Kidney (tissue), 2 donors: ENCODE measurements around the gene C8B. TPM values are rescaled to one million over a fixed set of nuclear protein-coding genes. Genes with fewer than 3 reads are reported as not detected.

Experiments used
- polyA plus RNA-seq: library from polyadenylated mRNA; stranded (reverse); fragments of 350-450 nt; fragmentation: Illumina TruSeq; extraction: RNeasy Lipid Tissue Mini Kit (QIAGEN cat#74804); gene quantifications from one replicate; pipeline ENCODE4 v1.2.3, GENCODE V29; 2014; ENCODE audit warnings: low read depth, low replicate concordance; ENCODE audit not compliant: insufficient read depth
- total RNA-seq: library from RNA; stranded (reverse); fragmentation: NEBNext Ultra II Directional; extraction: Animal tissue kit (Norgen Biotek cat#: 25700); gene quantifications from one replicate; pipeline ENCODE4 v1.2.1, GENCODE V29; 2021
- donor health status: DM: yes; HTN: yes; CAD: no.

C8B gene
- total and polyA plus RNA-seq, 2 donors from 2014 or later = not detected

Other genes starting within 250 kb of the C8B start
- 5.5 TPM for gene FYB2, start 146.6 kb downstream of the C8B start, total RNA-seq
- gene FYB2, start 146.6 kb downstream of the C8B start, polyA plus RNA-seq = 7.9 TPM
- 0.09 TPM for gene C8A, start 111.2 kb downstream of the C8B start, total RNA-seq
- not detected for gene C8A, start 111.2 kb downstream of the C8B start, polyA plus RNA-seq